HG03103 (cell line): ENCODE results near the gene MRPS27.
A peak's percentile ranks its signal among the peaks of the same experiment; 100 is the strongest.
"Not testable (repeated sequence)": the region's sequence is repeated elsewhere in the genome, so short reads cannot be mapped to it uniquely, and the experiment has no call there.

Experiments
- ATAC-seq: cut with Tn5 transposase; IDR thresholded peaks from one replicate; pipeline ENCODE4 v1.9.1; 2021; ENCODE audit warnings: low read depth; ENCODE audit not compliant: unreplicated experiment

MRPS27 gene

DNA sequence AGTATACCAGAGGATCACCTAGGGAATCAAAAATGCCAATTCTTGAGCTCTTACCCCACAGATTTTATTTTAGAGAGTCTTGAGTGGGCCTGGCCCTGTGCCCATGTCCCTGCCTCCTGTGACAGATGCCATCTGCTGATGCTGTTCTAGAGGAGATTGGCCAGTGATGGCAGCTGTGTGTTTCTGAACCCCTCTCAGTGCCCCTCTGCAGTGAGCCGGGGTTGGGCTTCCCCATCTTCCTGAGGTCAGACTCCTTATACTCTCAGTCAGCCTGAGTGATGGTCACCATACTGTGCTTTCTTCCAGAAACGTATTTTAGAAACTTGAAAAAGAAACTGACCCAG lies 6.2 kb upstream of the MRPS27 start:
- no peak for ATAC-seq

DNA sequence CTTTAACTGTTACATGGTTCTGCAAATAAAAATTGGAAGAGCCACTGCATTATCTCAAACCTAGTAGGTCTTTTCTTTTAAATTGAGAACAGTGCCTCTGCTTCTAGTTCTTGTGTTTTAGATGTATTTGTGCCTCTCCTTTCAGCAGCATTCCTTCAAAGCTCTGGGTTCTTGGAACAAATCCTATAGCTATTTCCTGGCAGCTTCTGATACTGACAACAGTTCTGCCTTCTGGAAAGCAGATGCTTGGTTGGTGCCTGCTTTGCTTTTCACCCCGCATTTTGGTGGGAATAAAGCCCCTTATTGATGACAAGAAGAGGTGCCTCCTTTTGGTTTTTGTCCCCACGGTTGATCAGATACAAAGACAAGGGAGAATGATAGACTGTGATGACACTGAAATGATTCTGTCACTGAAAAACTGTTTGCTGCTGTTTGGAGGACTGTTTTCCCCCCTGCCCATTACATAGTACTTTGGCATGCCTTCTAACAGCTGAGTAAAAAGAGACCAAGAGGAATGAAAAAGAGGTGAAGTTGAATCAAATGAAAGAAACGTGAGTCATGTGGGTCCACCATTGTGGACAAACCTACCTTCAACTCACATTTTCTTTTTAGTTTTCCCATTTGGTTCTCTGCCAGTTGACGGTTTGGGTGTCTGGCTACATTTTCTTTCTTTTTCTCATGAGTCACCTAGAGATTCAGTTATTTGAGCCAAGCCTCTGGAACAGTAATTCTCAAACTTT lies 5.7 kb upstream of the MRPS27 start:
- ATAC-seq = no peak

DNA sequence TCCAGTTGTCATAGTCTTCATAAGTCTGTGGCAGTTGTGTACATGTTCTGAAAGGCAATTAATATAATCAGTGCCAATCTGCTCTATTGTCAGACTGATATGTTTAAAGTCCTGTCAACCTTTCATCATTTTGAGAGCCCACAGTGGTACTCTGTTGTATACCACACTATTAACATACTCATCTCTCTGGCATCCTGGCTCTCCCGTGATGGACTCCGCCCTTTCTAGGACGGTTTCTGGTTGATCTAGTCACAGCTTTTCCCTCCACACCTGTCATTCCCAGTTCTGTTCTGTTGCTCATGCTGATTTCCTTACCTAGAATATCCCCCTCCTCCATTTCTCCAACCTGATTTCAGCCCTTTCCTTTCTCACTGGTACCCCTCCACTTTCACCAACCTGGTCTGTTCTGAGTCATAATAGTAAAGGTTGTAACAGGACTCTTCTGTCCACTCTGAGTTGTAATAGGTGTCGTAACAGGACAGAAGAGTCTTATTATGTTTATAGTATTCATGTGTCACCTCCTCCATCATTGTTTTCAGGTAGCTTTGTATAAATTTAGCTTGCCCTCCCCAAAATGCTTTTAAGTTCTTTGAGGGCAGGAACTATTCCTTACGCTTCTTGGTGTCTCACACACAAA lies 4.3 kb upstream of the MRPS27 start:
- ATAC-seq = no peak

DNA sequence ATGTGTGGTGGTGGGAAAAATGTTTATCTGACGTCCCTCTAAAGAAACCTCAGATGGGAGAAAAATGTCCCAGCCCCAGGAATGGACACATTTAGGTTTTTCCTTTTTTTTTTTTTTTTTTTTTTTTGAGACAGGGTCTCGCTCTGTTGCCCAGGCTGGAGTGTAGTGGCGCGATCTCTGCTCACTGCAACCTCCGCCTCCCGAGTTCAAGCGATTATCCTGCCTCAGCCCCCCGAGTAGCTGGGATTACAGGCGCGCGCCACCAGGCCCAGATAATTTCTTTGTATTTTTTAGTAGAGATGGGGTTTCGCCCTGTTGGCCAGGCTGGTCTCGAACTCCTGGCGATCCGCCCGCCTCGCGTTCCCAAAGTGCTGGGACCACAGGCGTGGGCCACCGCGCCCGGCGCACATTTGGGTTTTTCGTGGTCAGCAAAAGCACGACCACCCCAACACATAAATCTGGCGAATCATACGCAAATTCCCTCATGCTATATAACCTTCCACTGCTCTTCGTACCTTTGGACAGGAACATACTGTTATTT lies 535 bp downstream of the MRPS27 start:
- ATAC-seq = not testable (repeated sequence)

DNA sequence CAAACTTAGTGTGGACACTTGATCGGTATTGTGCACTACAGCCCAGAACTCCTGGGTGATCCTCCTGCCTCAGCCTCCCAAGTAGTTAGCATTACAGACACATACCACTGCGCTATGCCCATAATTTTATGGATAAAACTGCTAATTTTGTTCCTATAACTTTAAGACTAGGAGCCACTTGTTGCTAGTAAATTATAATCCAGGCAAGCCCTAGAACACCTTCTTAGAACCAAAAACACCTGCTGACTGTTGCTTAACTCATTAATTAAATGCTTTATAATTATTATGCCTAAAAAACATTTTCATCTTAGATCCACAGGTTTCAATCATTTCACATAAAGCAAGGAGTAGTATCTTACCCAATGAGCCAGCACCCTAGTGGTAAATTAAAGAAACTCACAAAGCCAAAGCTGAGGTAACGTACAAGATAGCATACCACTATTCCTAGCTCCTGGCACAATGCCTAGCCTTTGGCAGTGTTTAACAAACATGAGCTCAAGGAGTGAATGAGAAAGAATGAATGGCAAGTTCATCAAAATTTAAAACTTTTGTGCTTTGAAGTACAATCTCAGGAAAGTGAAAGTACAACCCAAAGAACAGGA lies 5.4 kb downstream of the MRPS27 start:
- no peak for ATAC-seq

DNA sequence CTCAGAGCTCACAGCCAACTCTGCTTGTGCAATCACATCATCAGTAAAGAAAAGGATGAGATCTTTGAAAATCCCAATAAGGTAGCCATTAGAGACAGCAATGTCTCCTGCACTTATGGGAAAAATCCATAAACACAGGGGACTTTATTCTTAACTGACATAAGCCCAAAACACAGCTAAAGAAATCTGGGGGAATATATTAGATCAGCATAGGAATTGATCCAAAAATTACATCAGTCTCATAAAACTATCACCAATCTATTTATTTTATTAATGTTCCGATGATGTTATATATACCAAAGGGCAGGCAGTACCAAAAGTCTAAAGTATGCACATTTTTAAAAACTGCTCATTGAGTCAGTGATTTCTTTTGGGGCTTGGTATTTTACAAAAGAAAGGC lies 6.9 kb downstream of the MRPS27 start:
- no peak for ATAC-seq

DNA sequence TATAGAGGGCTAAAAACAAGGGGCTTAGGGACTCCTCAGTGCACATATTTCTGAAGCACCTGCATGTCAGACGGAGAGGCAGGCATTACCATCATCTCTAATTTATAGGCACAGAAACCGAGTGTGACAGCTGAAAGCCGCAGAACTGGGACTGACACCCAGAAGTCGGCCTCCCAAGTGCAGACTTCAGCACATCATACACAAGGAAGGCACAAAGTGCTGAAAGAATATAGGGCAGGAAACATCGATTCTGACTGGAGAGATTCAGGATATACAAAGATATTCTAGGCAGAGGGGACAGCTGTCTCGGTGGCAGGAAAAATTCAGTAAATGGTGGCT lies 11.2 kb downstream of the MRPS27 start:
- ATAC-seq = no peak

DNA sequence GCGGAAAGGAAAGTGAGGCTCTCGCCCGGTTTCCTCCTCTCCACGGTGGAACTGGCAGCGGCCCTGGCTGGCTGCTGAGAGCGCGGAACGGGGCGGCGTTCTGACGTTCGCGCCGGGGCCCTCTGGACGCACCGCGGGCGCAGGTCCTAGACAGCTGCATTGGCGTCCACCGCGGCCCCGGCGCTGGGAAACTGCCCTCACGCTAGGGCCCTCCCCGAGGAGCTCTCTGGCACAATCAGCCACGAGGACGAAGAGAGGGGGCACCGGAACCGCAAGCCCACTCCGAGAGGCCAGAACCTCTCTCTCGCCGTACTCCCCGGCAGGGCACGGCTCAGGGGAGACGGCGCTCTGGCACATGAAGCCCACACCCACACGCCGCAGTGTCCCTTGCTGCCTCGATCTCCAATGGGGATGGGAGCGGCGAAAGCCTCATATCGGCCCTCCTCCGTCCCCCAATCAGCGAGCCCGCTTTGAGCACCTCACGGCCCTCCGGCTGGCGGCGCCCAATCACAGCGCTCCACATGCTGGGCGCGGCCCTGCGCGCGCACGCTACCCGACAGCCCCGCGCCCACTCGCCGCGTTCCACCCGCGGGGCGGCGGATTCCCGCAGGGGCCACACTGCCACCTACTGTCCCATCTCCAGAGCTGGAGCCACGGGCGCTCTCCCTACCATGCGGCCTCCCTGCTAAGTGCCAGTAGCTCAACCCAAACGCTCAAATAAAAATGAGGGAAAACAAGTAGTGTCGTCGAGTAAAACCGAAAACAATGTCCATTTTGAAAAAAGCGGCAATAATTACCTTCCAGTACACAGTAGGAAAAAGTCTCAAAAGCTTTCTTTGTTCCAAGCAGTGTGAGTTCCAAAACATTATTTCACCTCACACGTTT lies 11.8 kb downstream of the MRPS27 start:
- peak; percentile 86 for ATAC-seq

DNA sequence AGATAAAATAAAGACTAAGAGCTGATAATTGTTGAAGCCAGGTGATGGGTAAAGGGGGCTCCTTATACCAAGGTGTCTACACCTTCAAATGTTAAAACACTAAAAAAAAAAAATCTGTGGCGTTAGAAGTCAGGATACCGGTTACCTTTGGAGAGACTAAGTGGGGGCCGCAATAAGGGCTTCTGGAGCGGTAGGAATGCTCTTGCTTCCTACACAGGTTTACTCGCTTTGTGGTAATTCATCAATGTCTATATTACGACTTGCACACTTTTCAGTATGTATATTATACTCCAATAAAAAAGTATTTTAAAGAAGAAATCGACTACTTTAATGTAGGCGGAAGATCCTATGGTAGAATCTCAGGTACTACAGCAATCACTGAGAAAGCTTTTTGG lies 12.5 kb downstream of the MRPS27 start:
- ATAC-seq = no peak

DNA sequence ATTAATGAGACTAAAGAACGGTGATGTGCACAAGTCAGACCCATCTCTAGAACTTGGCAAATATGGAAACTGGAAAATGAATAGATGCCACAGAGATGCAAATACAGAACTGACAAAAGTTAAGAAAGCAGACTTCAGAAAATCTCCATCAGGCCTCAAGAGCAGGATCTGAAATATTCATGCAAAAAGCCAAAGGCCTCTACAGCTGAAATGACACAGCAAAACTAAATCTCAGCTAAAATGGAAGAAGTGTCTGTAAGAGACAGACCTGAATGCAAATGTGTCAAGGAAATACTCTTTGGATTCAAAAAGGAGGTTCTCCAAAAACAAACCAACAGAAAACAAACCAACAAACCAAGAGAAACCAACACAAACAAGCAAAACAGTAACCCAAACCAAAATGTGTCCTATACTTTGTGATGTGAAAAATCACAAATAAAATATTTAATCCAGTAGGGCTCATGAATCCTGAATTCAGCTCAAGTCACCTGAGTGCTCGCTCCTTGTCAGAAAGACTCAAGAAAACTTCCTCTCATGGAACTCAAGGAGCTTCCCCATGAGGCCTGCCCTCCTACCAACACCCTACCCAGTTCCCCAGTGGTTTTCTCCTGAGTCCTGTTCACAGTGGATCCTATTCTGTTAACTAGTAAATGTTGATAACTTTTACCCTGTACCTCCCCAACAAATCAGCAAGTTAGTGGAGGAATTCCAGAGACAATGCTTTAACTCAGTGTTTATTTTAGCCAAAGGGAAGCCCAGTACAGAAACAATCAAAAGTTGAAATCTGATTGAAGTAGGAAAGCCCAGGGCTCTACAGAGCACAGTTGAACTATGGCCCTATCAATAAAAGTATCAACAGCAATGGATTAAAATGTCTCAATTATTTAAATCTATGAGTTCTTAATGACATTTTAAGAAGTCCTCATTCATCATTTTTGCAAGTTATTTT lies 14.6 kb downstream of the MRPS27 start:
- ATAC-seq = no peak

DNA sequence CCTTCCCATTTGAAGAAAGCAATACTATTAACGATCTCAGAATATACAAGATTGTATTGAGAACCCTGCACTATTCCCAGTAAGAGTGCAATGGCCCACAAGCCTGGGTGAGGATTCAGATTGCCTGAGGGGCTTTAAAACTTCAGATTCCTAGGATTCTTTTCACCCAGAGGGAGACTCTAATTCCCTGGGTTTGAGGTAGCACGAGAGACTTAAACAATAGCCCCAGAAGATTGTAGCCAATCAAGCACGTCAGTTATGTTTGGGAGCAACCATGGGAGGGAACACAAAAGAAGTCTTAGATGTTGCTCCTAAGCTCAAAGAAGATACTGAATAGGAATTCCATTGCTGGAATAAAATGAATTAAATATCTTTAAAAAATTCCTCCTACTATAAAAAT lies 17.9 kb downstream of the MRPS27 start:
- no peak for ATAC-seq

DNA sequence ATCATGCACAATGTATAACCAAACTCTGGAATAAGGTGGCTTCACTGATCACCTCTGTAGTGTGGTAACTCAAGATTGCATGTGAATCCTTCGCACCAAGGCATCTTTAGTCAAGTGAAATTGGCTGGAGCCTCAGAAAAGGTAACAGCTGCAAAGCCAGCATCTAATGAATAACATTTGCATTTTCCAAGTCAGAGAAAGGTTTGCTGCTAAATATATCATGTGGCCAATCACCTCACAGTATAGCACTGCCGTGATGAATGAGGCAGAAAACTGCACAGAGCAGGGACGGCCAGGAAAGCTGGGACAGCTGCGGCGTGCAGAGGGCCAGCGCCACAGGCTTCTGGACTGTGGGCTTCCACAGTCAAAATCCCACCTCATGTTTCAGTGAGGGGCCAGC lies 18.5 kb downstream of the MRPS27 start:
- peak; percentile 61 for ATAC-seq

DNA sequence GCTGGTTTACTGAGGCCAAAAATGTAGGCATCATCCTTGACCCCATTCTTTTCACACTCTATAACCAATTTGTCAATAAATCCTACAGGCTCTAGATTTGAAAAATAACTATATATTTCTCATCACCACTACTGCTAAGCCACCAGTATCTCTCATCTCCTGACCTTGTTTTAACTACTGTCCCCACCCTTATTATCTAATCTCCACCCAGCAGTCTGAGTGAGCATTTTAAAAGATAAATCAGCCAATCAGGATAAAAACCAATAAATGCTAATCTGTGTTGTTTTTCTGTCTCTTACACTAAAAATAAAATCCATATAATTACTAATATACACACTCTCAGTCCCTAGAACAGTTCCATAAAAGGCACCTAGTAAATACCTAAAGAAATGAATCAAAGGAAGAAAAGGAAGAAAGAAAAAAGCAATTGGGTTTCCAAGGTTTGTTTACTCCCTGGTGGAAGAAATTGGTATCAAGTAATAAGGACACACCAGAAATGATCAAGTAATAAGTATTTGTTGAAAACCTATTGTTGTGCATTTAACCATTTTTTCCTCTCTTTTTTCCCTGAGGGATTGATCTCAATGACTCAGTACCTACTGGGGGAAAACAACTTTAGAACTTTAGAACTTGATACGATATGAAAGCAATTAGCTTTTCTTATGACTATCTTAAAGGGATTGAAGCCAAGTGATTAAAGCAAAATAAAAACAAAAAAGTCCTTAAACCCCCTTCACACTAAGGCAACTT lies 19.3 kb downstream of the MRPS27 start:
- ATAC-seq = no peak

DNA sequence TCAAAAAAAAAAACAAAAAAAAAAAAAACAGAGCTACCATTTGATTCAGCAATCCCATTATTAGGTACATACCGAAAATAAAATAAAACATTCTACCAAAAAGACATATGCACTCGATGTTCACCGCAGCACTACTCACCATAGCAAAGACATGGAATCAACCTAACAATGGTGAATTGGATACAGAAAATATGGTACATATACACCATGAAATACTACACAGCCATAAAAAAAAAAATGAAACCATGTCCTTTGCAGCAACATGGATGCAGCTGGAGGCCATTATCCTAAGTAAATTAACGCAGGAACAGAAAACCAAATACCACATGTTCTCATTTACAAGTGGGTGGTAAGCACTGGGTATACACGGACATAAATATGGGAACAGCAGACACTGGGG lies 21.3 kb downstream of the MRPS27 start:
- no peak for ATAC-seq

DNA sequence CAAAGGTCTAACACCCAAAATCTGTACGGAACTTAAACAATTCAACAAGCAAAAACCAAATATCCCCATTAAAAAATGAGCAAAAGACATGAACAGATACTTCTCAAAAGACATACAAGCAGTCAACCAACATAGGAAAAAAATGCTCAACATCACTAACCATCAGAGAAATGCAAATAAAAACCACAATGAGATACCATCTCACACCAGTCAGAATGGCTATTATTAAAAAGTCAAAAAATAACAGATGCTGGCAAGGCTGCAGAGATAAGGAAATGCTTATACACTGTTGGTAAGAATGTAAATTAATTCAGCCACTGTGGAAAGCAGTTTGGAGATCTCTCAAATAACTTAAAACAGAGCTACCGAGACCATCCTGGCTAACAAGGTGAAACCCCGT lies 21.9 kb downstream of the MRPS27 start:
- not testable (repeated sequence) for ATAC-seq

DNA sequence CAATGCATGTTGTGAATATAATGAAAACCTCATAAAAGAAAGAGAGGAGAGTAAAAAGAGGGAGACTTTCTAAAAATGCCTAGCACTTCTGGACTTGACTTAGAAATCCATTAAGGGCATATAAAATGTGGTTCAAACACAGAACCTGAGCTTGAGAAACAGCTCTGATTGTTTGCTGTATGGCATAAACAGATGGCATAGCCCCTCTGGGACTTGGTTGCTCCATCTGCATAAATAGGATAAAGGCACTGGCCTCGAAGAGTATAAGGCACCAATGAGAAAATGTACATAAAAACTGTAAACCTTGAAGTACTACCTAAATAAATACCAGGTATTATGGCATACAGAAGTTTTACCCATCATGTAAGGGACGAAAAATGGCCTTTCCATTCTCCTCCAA lies 23.8 kb downstream of the MRPS27 start:
- no peak for ATAC-seq

DNA sequence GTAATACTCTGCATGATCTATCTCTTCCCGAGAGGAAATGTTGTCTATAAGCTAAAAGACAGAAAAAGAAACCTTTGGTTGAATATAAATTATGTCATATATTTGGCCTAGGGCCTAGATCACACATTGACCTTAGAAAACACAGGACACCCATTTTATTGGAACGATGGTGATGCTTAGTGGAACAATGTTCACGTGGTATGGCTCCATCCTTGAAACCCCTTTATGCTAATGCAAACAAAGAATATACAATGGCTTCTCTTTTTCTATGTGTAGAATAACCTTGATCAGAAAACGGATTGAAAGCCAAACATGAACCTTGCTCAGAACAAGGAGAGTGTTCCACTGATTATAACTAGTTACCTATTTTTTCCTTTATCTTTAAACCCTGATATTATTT lies 24.5 kb downstream of the MRPS27 start:
- ATAC-seq = no peak

DNA sequence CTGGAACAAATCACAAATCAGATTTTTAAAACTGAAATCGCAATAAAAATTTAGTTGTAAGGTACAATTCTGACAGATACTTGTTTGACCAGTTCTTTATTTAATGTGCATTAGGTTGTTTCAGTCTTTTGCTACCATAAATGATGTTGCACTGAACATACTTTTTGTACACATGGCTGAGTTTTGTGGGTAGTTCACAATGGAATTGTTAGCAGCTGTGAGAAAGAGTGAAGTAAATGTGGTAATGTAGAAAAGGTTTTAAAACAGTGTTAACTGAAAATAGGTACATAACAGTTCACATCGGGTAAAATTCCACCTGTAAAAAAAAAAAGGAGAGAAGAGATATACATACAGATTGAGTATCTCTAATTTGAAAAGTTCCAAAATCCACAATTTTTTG lies 25.6 kb downstream of the MRPS27 start:
- no peak for ATAC-seq

DNA sequence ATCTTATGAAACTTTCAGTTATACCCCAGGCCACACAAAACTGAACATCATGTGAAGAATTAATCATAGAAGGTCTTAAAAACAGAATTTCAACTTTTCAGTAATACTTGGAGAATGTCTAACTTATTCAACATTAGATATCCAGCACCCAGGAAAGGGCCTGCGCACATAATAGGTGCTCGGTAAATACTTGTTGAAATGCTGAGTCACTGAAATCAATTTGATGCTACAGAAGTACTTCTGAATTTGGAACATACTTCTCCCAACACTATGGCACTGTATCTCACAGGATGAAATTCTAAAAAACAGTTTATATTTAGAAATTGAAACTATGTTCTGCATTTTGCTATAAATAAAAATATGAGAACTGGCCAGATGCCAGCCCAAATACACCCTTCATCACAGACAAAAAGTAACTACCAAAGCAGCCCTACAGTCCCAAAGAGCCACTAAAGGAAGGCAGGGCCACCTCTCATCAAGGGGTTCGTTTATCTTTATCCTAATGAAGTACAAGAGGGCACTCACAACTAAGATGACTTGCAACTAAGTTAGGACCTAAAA lies 26.5 kb downstream of the MRPS27 start:
- ATAC-seq = no peak
